Activated CD4-positive, alpha-beta memory T cell treated with anti-CD3 and anti-CD28 coated beads for 36 hours (primary cell): ENCODE measurements around the gene EPB41L1. TPM values are rescaled to one million over a fixed set of nuclear protein-coding genes. Genes with fewer than 3 reads are reported as not detected.

ENCODE experiments used
- CTCF ChIA-PET: fragments of 350-600 bp; sonication (Branson Sonifier 250); formaldehyde crosslinking; loops from one replicate; lab custom pipeline; 2021; ENCODE audit warnings: antibody characterized with exemption, inconsistent platforms; lab: Charles Lee
- POLR2A ChIA-PET: fragments of 350-600 bp; sonication (Branson Sonifier 250); formaldehyde crosslinking; loops from one replicate; lab custom pipeline; 2021; ENCODE audit warnings: antibody characterized with exemption; lab: Charles Lee
- DNase-seq: peaks from one replicate; pipeline ENCODE4 v3.0.0-alpha.2; 2020
- H3K27ac Mint-ChIP-seq: one replicate; pipeline ENCODE4 v1.8.0; 2021; ENCODE audit warnings: mixed read lengths
- H3K27me3 Mint-ChIP-seq: one replicate; pipeline ENCODE4 v1.8.0; 2021; ENCODE audit warnings: mixed read lengths
- H3K36me3 Mint-ChIP-seq: one replicate; pipeline ENCODE4 v1.8.0; 2021; ENCODE audit warnings: mixed read lengths
- H3K4me1 Mint-ChIP-seq: one replicate; pipeline ENCODE4 v1.8.0; 2021; ENCODE audit warnings: low read depth, mixed read lengths
- H3K4me3 Mint-ChIP-seq: one replicate; pipeline ENCODE4 v1.8.0; 2021; ENCODE audit warnings: mild to moderate bottlenecking, mixed read lengths
- H3K9me3 Mint-ChIP-seq: one replicate; pipeline ENCODE4 v1.8.0; 2021; ENCODE audit warnings: mixed read lengths
- intact Hi-C: fragments of 100-400 bp; cut with micrococcal nuclease; formaldehyde crosslinking; loops from one replicate; pipeline ENCODE4 v1.15.1; 2023
- total RNA-seq, 2 experiments: library from RNA; stranded (reverse); gene quantifications; one replicate each; pipeline ENCODE4 v1.2.3, GENCODE V29; 2021

EPB41L1 gene
- total RNA-seq, 2 experiments from 2014 or later = 0.36 to 0.88 TPM

- peaks cover 23% of the 10 kb centered on the region for H3K36me3 Mint-ChIP-seq
- H3K27ac Mint-ChIP-seq = peak overlapping the region; percentile 39
- H3K9me3 Mint-ChIP-seq = no peaks in the 10 kb centered on the region
- no peaks in the 10 kb centered on the region for H3K27me3 Mint-ChIP-seq
- POLR2A ChIA-PET = interaction anchor here (1.2 kb wide), 1 partner anchor 12 kb away, joined by 3 read pairs; no protein-coding TSS in a partner anchor
- H3K4me1 Mint-ChIP-seq = peaks cover 36% of the 10 kb centered on the region
- intact Hi-C loops = no loop called here
- CTCF ChIA-PET = interaction anchor here (0.7 to 4.8 kb wide), 7 partner anchors 12 to 649 kb away, joined by 3 to 13 read pairs (median 4); partner anchors contain the start of gene SCAND1
- H3K4me3 Mint-ChIP-seq = peak overlapping the region; percentile 87
- no peak for DNase-seq
Measured at GRCh38 chr20:36237477-36237876, 82.9 kb downstream of the EPB41L1 start.

- ChIA-PET CTCF (interaction anchor here (0.7 to 4.8 kb wide), 5 partner anchors 11 to 648 kb away, joined by 3 to 13 read pairs (median 4); no protein-coding TSS in a partner anchor), POLR2A (interaction anchor here (1.2 kb wide), 1 partner anchor 11 kb away, joined by 3 read pairs; no protein-coding TSS in a partner anchor)
- no peaks in the 10 kb centered on the region for H3K27me3 Mint-ChIP-seq
- peaks cover 23% of the 10 kb centered on the region for H3K36me3 Mint-ChIP-seq
- no peak for DNase-seq
- H3K4me1 Mint-ChIP-seq = peaks cover 36% of the 10 kb centered on the region
- H3K9me3 Mint-ChIP-seq = no peaks in the 10 kb centered on the region
- intact Hi-C loops = no loop called here
- H3K27ac Mint-ChIP-seq = no peak overlapping the region
- H3K4me3 Mint-ChIP-seq = no peak overlapping the region
Measured at GRCh38 chr20:36238153-36238552, 83.6 kb downstream of the EPB41L1 start.

- H3K4me1 Mint-ChIP-seq = peaks cover 36% of the 10 kb centered on the region
- peaks cover 27% of the 10 kb centered on the region for H3K36me3 Mint-ChIP-seq
- H3K27me3 Mint-ChIP-seq = no peaks in the 10 kb centered on the region
- ChIA-PET CTCF (interaction anchor here (0.6 to 4.8 kb wide), 2 partner anchors 36 to 201 kb away, joined by 3 to 13 read pairs; no protein-coding TSS in a partner anchor), POLR2A (no interaction called here)
- H3K27ac Mint-ChIP-seq = no peak overlapping the region
- intact Hi-C loops = no loop called here
- no peak overlapping the region for H3K4me3 Mint-ChIP-seq
- no peaks in the 10 kb centered on the region for H3K9me3 Mint-ChIP-seq
- DNase-seq = no peak
Measured at GRCh38 chr20:36238760-36239159, 84.2 kb downstream of the EPB41L1 start.

GRCh38 chr20:36240076-36240475, 85.5 kb downstream of the EPB41L1 start:
- DNase-seq = no peak
- Mint-ChIP-seq H3K36me3 (peaks cover 31% of the 10 kb centered on the region), H3K4me1 (peaks cover 36% of the 10 kb centered on the region), H3K27ac (no peak overlapping the region), H3K27me3 (no peaks in the 10 kb centered on the region), H3K9me3 (no peaks in the 10 kb centered on the region), H3K4me3 (no peak overlapping the region)
- CTCF ChIA-PET = no interaction called here
- intact Hi-C loops = no loop called here
- POLR2A ChIA-PET = no interaction called here

GRCh38 chr20:36241678-36242077, 87.1 kb downstream of the EPB41L1 start:
- H3K27ac Mint-ChIP-seq = no peak overlapping the region
- DNase-seq = no peak
- H3K4me3 Mint-ChIP-seq = no peak overlapping the region
- CTCF ChIA-PET = no interaction called here
- no peaks in the 10 kb centered on the region for H3K27me3 Mint-ChIP-seq
- peaks cover 36% of the 10 kb centered on the region for H3K36me3 Mint-ChIP-seq
- H3K4me1 Mint-ChIP-seq = peaks cover 32% of the 10 kb centered on the region
- H3K9me3 Mint-ChIP-seq = no peaks in the 10 kb centered on the region
- POLR2A ChIA-PET = no interaction called here
- intact Hi-C loops = no loop called here

- no peaks in the 10 kb centered on the region for H3K27me3 Mint-ChIP-seq
- ChIA-PET POLR2A (no interaction called here), CTCF (interaction anchor here (1.0 kb wide), 1 partner anchor 676 kb away, joined by 3 read pairs; no protein-coding TSS in a partner anchor)
- intact Hi-C loops = no loop called here
- H3K27ac Mint-ChIP-seq = no peak overlapping the region
- H3K36me3 Mint-ChIP-seq = peaks cover 43% of the 10 kb centered on the region
- H3K9me3 Mint-ChIP-seq = no peaks in the 10 kb centered on the region
- peaks cover 19% of the 10 kb centered on the region for H3K4me1 Mint-ChIP-seq
- no peak overlapping the region for H3K4me3 Mint-ChIP-seq
- no peak for DNase-seq
Measured at GRCh38 chr20:36243726-36244125, 89.2 kb downstream of the EPB41L1 start.

- POLR2A ChIA-PET = no interaction called here
- no peaks in the 10 kb centered on the region for H3K9me3 Mint-ChIP-seq
Measured at GRCh38 chr20:36246401-36246800, 91.9 kb downstream of the EPB41L1 start.

GRCh38 chr20:36248836-36249235, 94.3 kb downstream of the EPB41L1 start:
- intact Hi-C loops = no loop called here
- CTCF ChIA-PET = interaction anchor here (1.0 kb wide), 1 partner anchor 11 kb away, joined by 3 read pairs; no protein-coding TSS in a partner anchor
- H3K4me3 Mint-ChIP-seq = no peak overlapping the region
- no peaks in the 10 kb centered on the region for H3K9me3 Mint-ChIP-seq
- no peak for DNase-seq
- H3K27me3 Mint-ChIP-seq = no peaks in the 10 kb centered on the region
- peaks cover 30% of the 10 kb centered on the region for H3K36me3 Mint-ChIP-seq
- POLR2A ChIA-PET = interaction anchor here (1.1 kb wide), 1 partner anchor 11 kb away, joined by 3 read pairs; no protein-coding TSS in a partner anchor
- peaks cover 10% of the 10 kb centered on the region for H3K4me1 Mint-ChIP-seq
- H3K27ac Mint-ChIP-seq = no peak overlapping the region

More at GRCh38 chr20:36246401-36246800, 91.9 kb downstream of the EPB41L1 start:
- no peak for DNase-seq
- H3K4me3 Mint-ChIP-seq = no peak overlapping the region
- CTCF ChIA-PET = interaction anchor here (1.9 kb wide), 1 partner anchor 47 kb away, joined by 6 read pairs; no protein-coding TSS in a partner anchor
- peaks cover 37% of the 10 kb centered on the region for H3K36me3 Mint-ChIP-seq
- H3K27me3 Mint-ChIP-seq = no peaks in the 10 kb centered on the region
- H3K4me1 Mint-ChIP-seq = peaks cover 10% of the 10 kb centered on the region
- intact Hi-C loops = no loop called here
- no peak overlapping the region for H3K27ac Mint-ChIP-seq

GRCh38 chr20:36249450-36249849, 94.9 kb downstream of the EPB41L1 start:
- ChIA-PET POLR2A (interaction anchor here (1.1 kb wide), 1 partner anchor 12 kb away, joined by 3 read pairs; no protein-coding TSS in a partner anchor), CTCF (interaction anchor here (1.0 kb wide), 1 partner anchor 12 kb away, joined by 3 read pairs; no protein-coding TSS in a partner anchor)
- Mint-ChIP-seq H3K4me3 (no peak overlapping the region), H3K27ac (no peak overlapping the region), H3K27me3 (no peaks in the 10 kb centered on the region), H3K9me3 (no peaks in the 10 kb centered on the region), H3K4me1 (peaks cover 10% of the 10 kb centered on the region), H3K36me3 (peaks cover 30% of the 10 kb centered on the region)
- intact Hi-C loops = no loop called here
- no peak for DNase-seq

GRCh38 chr20:36251426-36251825, 96.9 kb downstream of the EPB41L1 start:
- Mint-ChIP-seq H3K4me1 (peaks cover 10% of the 10 kb centered on the region), H3K9me3 (no peaks in the 10 kb centered on the region), H3K4me3 (no peak overlapping the region), H3K27me3 (no peaks in the 10 kb centered on the region), H3K36me3 (peaks cover 28% of the 10 kb centered on the region), H3K27ac (no peak overlapping the region)
- CTCF ChIA-PET = no interaction called here
- POLR2A ChIA-PET = no interaction called here
- intact Hi-C loops = no loop called here
- no peak for DNase-seq

GRCh38 chr20:36252511-36252910, 98.0 kb downstream of the EPB41L1 start:
- CTCF ChIA-PET = interaction anchor here (1.2 kb wide), 1 partner anchor 50 kb away, joined by 3 read pairs; no protein-coding TSS in a partner anchor
- DNase-seq = no peak
- POLR2A ChIA-PET = no interaction called here
- H3K27me3 Mint-ChIP-seq = no peaks in the 10 kb centered on the region
- H3K27ac Mint-ChIP-seq = peak overlapping the region; percentile 1
- peaks cover 22% of the 10 kb centered on the region for H3K36me3 Mint-ChIP-seq
- intact Hi-C loops = no loop called here
- no peaks in the 10 kb centered on the region for H3K9me3 Mint-ChIP-seq
- H3K4me1 Mint-ChIP-seq = peaks cover 10% of the 10 kb centered on the region
- H3K4me3 Mint-ChIP-seq = no peak overlapping the region

- CTCF ChIA-PET = interaction anchor here (0.6 to 1.2 kb wide), 3 partner anchors 51 to 740 kb away, joined by 3 read pairs; no protein-coding TSS in a partner anchor
- POLR2A ChIA-PET = no interaction called here
- no peak for DNase-seq
- Mint-ChIP-seq H3K27ac (no peak overlapping the region), H3K9me3 (no peaks in the 10 kb centered on the region), H3K36me3 (peaks cover 18% of the 10 kb centered on the region), H3K27me3 (no peaks in the 10 kb centered on the region), H3K4me1 (peaks cover 7% of the 10 kb centered on the region), H3K4me3 (no peak overlapping the region)
- intact Hi-C loops = no loop called here
Measured at GRCh38 chr20:36253036-36253435, 98.5 kb downstream of the EPB41L1 start.
